D341Med (cell line): ENCODE results near the gene DAPK2.

ENCODE experiments used
- DNase-seq: peaks from one replicate; pipeline ENCODE4 v3.0.0; 2012; ENCODE audit warnings: low spot score

Gene DAPK2

DNA sequence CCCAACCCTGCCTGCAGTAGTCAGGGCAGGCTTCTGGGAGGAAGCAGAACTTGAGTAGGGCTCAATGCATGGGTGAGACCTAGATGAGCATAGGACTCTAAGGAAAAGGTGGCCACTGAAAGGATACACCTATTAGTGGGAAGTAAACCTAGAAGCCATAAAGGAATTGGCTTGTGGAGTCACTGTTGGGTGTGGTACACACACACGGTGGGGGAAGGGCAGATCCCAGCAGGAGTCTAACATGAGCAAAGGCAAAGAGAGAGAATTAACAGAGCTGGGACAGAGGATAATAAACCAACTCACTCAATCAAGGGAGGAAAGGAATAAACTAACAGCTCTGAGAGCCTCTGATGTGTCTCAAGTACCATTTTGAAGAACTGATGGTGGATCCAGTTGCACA is 23.1 kb downstream of the DAPK2 start:
- no peak for DNase-seq

DNA sequence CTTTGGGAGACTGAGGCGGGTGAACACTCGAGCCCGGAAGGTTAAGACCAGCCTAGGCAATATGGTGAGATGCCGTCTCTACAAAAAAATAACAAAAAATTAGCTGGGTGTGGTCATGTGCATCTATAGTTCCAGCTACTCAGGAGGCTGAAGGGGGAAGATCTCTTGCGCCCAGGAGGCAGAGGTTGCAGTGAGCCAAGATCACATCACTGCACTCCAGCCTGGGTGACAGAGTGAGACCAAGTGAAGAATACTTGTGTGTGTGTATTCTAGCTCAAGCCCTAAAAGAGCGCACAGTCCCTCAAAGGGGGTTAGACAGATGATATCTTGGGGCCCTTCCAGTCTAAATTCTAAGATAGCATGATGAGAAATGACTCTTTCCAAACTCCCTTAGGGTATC is 23.7 kb downstream of the DAPK2 start:
- DNase-seq = no peak

DNA sequence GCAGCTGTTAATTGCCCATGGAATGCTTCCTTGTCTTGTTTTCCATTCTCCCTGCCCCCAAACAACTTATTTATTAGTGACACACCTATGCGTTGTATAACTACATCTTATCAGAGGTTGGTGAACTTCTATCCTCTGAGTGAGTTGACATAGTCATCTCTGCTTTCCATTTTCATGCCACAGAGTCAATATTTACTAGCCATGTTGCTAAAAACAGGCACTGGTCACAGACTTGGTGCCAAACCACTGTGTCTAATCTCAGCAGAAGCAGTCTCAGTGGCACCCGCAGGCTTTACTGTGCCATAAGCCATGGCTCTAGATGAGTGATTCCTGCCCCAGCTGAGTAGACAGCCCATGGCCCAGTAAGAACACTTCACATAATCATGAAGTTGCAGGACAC is 26.5 kb downstream of the DAPK2 start:
- no peak for DNase-seq

DNA sequence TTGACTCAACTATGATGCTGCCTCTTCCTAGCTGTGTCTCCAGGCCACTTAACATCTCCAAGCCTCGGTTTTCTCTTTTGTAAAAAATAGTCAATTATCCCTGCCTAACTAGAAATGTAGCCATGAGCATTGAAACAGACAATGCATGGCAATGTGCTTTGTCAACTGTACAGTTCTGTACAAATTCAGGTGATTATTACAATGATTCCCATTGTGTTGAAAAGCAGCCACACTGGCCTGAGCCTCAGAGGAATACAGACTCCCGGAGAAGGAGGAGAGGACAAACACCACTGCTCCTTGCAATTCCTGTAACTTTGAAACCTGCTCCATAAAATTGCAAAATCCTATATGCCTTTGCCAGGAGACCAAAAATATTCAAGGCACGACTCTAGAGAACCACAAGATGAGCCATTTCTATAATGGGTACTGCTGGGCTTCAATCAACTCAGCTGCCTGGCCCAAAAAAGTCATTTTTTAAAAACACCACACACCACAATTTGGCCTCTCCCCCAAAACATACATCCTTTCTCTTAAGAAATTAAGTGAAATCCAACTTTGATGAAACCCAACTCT is 28.6 kb downstream of the DAPK2 start:
- no peak for DNase-seq

DNA sequence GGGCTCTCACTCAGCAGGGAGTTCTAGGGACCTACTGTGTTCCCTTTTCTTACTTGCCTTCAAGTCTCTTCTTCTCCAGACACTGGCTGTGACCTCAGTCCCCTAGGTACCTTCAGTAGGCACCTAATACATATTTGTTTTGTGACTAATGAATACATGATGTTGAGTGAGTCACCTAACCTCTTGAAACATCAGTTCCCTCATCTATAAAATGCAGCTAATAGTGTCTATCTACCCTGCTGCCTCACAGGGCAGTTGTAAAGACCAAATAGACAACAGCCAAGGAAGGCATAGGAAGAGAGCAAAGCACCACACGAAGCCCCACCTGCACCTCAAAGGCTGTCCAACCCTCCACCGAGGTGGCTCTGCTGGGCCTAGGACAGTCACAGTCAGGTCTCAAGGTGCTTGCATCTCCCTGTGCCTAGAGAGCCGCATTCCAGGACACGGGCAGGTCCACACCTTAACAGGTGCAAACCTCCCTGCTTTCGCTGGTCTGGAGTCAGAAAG is 29.1 kb downstream of the DAPK2 start:
- DNase-seq = no peak

DNA sequence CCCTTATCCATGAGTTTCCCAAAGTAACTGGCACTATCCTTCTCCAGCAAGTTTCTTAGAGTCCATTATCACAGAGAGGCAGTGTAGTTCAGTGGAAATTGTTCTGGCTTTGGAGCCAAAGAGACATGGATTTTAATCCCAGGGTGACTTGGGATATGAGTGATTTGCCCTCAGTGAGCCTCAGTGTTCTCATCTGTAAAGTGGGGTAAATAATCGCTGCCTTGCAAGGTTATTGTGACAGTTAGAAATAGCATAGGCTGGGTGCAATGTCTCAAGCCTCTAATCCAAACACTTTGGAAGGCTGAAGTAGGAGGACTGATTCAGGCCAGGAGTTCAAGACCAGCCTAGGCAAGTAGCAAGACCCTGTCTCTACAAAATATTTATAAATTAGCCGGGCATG is 30.0 kb downstream of the DAPK2 start:
- no peak for DNase-seq

DNA sequence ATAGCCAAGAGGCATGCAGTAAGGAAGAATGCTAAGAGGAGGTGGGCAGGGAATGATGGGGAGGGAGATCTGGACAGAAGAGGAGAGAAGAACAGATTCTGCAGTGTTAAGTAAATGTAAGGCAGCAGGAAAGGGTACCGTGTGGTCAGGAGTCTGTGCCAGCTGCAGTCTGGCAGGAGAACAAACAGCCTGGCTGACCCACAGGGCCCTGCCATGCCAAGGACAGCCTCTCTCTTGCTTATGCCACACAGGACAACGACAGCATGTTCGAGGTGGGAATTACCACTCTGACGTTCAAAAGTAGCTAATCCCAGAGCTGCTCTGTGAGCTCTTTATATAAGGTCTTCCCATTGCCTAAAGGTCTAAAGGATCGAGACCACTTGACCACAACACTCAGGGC is 31.3 kb downstream of the DAPK2 start:
- DNase-seq = no peak

DNA sequence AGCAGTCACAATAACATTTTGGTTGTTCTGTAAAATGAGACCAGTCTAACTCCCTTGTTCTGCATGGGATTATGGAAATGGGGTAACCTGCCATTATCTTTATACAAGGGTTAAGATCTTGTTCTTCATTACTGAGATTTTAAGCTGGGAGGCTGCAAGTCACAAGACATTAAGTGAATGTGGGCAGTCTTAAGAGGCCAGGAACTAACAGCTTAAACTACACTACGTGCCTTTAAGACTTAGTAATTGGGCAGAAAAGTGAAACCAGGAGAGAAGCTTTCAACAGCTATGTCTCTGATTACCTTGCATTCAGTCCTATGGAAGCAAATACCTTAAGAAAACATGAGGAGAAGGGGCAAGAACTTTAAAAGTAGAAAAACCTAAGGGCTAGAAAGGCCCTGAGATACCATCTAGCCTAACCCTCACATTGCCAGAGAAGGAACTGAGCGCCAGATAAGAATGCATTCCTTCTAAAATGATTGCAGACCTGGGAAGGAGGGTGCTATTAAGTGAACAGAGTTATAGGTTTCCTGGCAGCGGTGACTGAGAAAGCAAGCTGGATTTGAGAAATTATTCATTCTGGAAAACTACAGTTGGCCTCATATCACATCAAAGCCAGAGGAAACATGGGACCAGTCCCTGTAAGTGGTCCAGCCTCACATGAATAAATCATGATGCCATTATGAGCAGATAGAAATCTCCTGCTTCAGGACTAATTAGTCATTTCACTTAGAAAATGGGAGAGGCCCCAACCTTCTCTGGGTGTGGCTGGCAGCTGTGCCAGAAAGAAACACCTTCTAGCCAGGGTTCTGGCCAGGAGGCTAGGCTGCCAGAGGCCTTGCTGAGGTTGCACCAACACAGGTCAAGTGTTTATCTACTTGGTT is 32.9 kb downstream of the DAPK2 start:
- DNase-seq = no peak

DNA sequence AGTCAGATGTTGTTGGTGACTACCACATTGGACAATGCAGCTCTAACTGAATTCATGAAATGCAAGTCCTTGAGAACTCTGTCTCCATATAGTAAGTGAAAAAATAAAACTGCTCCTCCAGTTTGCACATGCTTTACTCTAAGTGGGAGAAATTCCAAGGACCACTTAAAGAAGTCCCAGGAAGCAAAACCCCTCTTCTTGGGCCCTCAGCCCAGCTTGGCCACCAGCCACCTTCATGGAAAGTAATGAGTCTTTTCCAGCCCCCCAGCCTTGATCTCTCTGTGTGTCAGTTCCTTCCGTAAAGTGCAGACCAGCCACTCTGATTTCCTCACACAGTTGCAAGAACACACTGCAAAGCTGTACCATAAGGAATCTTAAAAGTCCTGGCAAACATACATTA is 34.5 kb downstream of the DAPK2 start:
- no peak for DNase-seq

DNA sequence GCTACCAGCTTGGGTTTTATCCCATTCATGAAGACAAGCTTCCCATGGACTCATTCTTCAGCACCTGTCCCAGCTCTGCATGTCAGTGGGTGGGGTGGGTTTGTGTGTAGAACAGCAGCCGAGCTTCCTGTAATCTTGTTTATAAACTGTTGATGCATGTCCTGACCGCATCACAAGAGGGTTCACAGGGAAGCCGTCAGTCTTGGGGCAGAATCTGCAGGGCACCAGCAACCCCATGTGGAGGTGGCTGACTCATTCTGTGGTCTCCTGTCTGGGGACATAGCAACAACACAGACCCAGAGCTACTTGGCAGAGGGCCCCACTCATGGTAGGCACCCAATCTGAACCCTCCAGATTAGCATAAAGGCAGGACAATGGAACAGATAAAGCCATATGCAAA is 35.6 kb downstream of the DAPK2 start:
- DNase-seq = no peak

DNA sequence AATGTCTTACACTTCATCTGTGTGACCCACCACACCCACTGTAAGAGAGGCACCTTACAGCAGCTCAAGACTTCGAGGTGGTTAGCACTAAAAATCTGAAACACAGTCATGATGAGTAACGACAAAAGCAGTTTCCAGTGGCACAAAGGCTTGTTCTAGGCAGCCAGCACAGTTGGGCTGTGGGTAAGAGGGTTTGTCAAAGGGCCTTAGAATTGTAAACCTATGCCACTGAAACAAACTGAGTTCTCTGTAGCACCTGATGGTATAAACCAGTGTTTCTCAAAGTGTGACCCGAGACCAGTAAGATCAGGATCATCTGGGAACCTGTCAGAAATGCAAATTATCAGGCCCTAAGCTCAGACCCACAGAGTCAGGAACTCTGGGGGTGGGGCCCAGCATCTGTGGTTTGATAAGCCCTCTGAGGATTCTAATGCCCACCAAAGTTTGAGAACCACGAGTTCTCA is 36.5 kb downstream of the DAPK2 start:
- DNase-seq = no peak

DNA sequence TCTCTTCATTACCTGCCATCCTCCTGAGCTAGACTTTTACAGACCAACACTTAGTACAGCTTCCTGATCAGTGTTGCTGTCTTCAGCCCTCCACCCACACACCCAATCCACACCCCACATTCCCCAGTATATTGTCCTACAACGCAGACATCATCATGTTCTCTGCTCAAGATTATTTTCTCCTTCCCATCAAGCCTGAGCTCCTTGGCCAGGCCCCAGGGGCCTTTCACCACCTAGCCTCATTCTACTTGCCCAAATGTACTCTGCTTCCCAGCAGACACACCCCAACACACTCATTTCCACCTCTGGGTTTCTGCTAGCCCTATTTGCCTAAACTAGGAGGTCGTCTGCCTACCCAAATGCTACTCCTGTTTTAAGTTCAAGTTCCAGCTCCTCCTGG is 37.0 kb downstream of the DAPK2 start:
- DNase-seq = no peak

DNA sequence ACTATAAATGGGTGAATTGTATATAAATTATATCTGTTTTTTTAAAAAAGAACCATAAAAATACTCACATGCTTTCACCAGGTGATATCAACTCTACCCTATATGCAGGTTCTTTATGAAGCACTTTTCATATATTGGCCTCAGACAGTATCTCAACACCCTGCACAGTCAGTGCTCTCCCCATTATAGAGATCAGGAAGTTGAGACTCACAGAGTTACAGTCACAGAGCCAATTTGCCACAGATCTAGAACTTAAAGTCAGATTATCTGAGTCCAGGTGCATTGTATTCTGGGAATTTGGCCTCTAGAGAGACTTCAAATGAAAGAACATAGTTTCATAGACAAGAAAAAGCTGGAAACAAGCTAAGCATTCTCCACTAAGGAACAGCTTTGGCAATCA is 38.1 kb downstream of the DAPK2 start:
- no peak for DNase-seq

DNA sequence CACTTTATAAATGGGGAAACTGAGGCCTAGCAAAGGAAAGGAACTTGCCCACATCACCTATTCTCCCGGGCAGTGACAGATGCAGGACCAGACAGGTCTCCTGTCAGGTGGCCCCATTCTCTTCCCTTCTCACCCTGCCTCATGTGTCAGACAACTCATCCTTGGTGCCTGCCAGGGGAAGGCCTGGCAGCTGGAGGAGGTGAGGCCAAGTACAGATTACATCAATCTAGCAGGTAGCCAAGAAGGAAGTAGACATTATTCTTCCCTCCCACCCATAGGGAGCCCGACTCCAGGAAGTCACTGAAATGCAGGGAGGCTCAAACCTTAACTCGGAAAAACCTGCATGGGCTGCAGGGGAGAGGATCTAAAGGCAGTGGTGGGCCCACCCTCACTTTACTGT is 39.6 kb downstream of the DAPK2 start:
- no peak for DNase-seq

DNA sequence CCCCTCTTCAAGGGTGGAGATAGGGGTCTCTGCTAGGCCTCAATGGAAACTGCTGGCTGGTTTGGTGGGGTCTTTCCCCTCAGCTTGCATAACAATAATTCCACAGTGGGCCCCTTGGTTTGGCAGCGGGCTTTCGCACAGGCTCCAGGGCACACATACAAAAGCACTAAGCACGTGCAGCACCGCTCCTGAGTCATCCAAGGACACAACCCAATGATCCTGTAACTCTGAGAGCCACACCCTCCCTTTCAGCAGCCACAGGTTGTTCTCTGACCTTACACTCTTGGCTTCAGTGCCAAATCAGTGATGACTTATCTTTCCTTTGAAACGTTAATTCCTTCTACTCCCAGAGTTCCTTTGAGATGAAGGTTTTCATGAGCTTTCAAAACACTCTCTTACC is 41.7 kb downstream of the DAPK2 start:
- no peak for DNase-seq

DNA sequence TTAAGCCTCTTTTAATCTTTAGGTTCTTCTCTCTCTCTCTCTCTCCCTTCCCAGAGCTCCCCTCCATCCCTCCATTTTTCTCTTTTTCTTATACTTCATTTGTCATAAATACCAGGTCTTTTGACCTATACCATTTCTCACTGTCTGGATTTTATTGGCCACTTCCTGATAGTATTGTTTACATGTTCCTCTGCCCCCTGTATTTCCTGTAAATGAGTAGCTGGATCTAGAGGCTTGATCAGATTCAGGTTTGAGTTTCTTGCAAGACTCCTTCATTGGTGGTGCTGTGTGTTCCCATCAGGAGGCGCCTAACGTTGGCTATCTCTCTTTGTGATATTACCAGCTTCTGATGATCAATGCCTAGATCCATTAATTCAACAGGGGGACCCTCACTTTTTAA is 42.2 kb downstream of the DAPK2 start:
- DNase-seq = no peak

DNA sequence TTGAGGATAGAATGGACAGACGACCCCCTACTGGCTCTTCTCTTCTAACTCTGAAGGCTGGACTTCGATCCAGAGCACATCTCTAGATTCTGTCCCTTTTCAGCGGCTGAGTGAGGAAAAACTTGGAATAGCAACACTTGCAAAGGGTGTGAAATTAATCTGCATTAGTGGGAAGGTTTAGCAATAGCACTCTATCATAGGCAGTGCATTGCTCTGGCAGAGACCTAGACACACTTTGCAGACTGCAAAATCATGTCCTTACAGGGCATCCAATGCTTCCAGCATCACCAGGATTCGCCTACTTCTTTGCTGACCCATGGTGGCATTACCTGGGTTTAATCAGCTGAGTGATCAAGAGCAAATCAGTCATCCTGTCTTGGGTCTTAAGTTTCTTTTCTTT is 43.1 kb downstream of the DAPK2 start:
- DNase-seq = no peak

DNA sequence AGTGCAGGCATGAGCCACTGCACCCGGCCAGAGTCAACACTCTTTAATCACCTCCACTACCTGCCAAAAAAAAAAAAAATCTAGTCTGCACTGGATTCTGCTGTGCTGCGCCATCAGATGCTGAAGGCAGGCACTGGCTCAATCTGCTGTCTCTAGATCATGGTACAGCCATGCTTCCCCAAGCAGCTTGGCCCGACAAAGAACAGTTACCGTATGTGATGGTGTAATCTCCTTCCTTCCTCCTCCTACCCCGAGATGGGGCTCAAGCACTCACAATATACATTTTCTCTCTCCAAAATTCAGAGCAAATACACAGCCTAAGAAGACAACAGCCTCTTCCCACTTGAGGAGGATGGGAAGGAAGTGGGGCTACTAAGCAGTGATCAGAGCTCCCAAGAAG is 45.1 kb downstream of the DAPK2 start:
- no peak for DNase-seq

DNA sequence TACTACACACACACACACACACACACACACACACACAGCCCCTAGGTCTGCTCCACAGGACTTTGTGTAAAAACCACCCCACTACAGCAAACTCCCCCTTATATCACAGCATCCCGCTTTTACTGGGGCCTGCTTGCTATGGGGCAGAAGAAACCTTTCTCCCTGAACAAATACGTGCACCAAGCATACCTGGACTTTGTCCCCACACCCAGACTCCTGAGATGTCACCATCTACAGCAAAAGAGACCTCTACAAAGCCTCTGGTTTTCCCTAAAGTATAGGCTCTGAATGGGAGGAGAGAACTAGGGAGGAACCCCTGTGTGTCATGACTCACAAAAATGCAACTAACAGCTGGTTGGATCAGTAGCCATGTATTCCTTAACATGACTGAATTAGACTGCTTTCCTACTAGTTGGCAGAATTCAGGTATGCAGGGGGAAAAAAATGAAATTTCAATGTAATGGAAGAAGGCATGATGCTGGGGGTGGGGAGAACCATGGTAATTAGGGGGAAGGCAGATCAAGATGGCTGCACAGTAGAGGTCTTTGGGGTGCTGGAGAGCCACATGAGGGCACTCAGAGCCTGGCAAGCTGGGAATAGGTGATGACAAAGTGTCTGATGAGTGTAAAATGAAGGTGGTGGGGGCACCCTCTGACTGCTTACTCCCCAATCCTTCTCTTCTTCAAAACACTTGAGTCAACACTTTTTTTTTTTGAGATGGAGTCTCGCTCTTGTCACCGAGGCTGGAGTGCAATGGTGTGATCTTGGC is 45.9 kb downstream of the DAPK2 start:
- no peak for DNase-seq

DNA sequence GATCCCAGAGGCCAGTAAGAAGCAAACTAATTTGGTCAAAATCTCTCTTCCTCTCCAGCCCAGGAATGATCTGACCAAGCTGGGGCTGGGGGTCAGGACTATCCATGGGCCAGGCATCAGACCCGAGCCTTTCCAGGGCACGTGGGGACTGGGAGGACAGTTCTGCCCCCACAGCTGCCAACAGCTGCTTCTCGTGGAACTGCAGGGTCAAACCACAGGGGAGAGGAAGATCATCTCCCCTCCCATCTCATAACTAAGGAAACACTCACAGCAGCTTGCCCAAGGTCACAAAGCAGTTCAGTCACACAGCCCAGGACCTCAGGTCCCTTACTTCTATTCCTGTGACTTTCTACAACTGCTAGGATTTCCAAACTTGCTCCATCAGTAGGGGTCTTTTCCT is 47.1 kb downstream of the DAPK2 start:
- DNase-seq = no peak

DNA sequence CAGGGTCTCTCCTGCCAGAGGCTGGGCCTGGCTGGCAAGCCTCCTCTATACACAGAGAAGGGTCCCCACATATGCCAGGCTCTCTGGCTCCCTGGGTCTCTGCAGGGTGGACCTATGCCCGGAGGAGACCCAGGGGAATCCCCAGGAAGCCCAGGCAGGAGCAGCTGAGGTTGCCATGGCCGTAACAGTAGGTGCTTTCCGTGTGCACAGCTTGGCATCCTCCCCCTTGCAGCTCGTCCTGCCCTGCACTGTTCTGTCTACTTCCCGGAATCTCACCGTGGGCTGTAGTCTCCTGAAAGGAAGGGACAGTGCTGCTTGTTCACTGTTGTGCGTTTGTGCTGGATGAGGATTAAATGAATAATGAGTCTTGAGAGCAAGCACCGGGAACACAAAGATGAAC is 47.8 kb downstream of the DAPK2 start:
- no peak for DNase-seq

DNA sequence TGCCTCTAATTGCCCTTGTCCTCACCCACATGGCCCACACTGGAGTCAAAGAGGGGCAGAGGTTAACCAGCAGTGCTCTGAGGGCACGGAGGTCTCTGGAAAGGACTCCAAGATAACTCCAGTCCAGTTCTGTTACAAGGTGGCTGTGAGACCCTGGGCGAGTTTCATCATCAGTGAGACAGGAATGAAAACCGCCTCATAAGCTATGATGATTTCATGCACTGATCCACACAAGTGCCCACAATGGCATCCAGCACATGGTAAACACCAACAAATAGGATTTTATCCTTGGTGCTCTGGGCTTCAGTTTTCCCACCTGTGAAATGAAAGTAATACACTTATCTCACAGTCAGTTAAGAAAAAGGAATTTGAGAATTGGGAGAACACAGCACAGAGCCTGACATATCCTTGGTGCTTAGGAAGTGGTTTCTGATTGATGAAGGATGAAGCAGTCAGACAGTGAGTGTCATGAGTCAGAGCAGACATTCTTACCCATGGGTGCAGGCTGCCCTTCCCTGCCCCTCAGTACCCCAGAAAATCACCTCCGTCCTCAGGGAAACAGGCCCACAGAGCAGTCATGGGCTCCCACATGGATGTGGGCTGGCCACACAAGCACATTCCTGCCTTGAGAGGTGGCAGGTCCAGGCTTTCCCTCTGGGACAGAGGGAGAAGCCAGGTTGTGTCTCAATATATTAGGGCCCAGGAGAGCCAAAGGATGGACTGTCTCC is 48.4 kb downstream of the DAPK2 start:
- no peak for DNase-seq
